ENCODE data around the gene TH.

GRCh38 chr11:2131371-2132236 lies 40.0 kb downstream of the TH start:
- TF ChIP-seq FOXP2 (optimal IDR thresholded peaks at IDR 0.05; ENCODE audit: control extremely low read depth, extremely low read length, insufficient read depth): no peak
- TF ChIP-seq POLR2AphosphoS5 (IDR thresholded peaks at IDR 0.05; ENCODE audit: borderline replicate concordance, low read depth, low read length): no peak
